CD8-positive, alpha-beta memory T cell (primary cell): ENCODE data around the gene DBNL. TPM values are rescaled to one million over a fixed set of nuclear protein-coding genes. Genes with fewer than 3 reads are reported as not detected.

Source experiments
- CTCF ChIA-PET: fragments of 350-600 bp; sonication (Branson Sonifier 250); formaldehyde crosslinking; loops from one replicate; lab custom pipeline; 2021; ENCODE audit warnings: antibody characterized with exemption; lab: Charles Lee
- POLR2A ChIA-PET: fragments of 350-600 bp; sonication (Branson Sonifier 250); formaldehyde crosslinking; loops from one replicate; lab custom pipeline; 2021; ENCODE audit warnings: antibody characterized with exemption; lab: Charles Lee
- DNase-seq, 5 donors: peaks; one replicate each; pipeline versions ENCODE4 v3.0.0 to v3.0.0-alpha.2; 2020 to 2022; ENCODE audit warnings: mixed read lengths in 1 of 5
- H3K27ac ChIP-seq: one replicate; pipeline ENCODE4 v1.7.0; 2013; ENCODE audit warnings: low read depth, mild to moderate bottlenecking, low read length, moderate library complexity
- H3K27me3 ChIP-seq: 2 replicates; pipeline ENCODE4 v1.7.0; 2013; ENCODE audit warnings: low read length, mild to moderate bottlenecking; ENCODE audit not compliant: insufficient read depth, poor library complexity, severe bottlenecking
- H3K36me3 ChIP-seq: 2 replicates; pipeline ENCODE4 v1.7.0; 2013; ENCODE audit warnings: mild to moderate bottlenecking, low read length, moderate library complexity; ENCODE audit not compliant: insufficient read depth
- H3K4me1 ChIP-seq: 2 replicates; pipeline ENCODE4 v1.7.0; 2013; ENCODE audit warnings: mild to moderate bottlenecking, low read length, moderate library complexity; ENCODE audit not compliant: insufficient read depth
- H3K4me3 ChIP-seq: 2 replicates; pipeline ENCODE4 v1.7.0; 2013; ENCODE audit warnings: mild to moderate bottlenecking, low read length
- H3K9me3 ChIP-seq: 2 replicates; pipeline ENCODE4 v1.7.0; 2013; ENCODE audit warnings: mild to moderate bottlenecking, low read length
- H3K27ac Mint-ChIP-seq, 8 donors: one replicate each; pipeline ENCODE4 v1.8.0; 2020 to 2021; ENCODE audit warnings: mixed read lengths in 8 of 8, mild to moderate bottlenecking in 6 of 8, inconsistent platforms in 3 of 8, moderate library complexity in 3 of 8
- H3K27me3 Mint-ChIP-seq, 2 donors: one replicate each; pipeline ENCODE4 v1.8.0; 2020 to 2021; ENCODE audit warnings: mixed read lengths in 2 of 2, mild to moderate bottlenecking in 1 of 2, moderate library complexity in 1 of 2
- H3K36me3 Mint-ChIP-seq, 3 donors: one replicate each; pipeline ENCODE4 v1.8.0; 2020 to 2021; ENCODE audit warnings: mixed read lengths in 3 of 3, inconsistent platforms in 1 of 3, mild to moderate bottlenecking in 1 of 3
- H3K4me1 Mint-ChIP-seq, 3 donors: one replicate each; pipeline ENCODE4 v1.8.0; 2020 to 2021; ENCODE audit warnings: mixed read lengths in 3 of 3, inconsistent platforms in 1 of 3, mild to moderate bottlenecking in 1 of 3
- H3K4me3 Mint-ChIP-seq, 7 donors: one replicate each; pipeline ENCODE4 v1.8.0; 2020 to 2021; ENCODE audit warnings: mixed read lengths in 7 of 7, mild to moderate bottlenecking in 6 of 7, moderate library complexity in 4 of 7, inconsistent platforms in 2 of 7
- H3K9me3 Mint-ChIP-seq, 5 donors: one replicate each; pipeline ENCODE4 v1.8.0; 2020 to 2022; ENCODE audit warnings: mixed read lengths in 5 of 5, mild to moderate bottlenecking in 3 of 5, moderate library complexity in 2 of 5, inconsistent platforms in 1 of 5
- polyA plus RNA-seq: library from polyadenylated mRNA; unstranded; fragments of 300-500 nt; fragmentation: Illumina TruSeq; gene quantifications from one replicate; pipeline ENCODE4 v1.2.3, GENCODE V29; 2021
- total RNA-seq, 2 experiments: library from RNA; stranded (reverse); gene quantifications; one replicate each; pipeline ENCODE4 v1.2.3, GENCODE V29; 2021

DBNL gene
- total and polyA plus RNA-seq, 3 experiments from 2014 or later, result 144 to 184 (median 154) TPM

DNA sequence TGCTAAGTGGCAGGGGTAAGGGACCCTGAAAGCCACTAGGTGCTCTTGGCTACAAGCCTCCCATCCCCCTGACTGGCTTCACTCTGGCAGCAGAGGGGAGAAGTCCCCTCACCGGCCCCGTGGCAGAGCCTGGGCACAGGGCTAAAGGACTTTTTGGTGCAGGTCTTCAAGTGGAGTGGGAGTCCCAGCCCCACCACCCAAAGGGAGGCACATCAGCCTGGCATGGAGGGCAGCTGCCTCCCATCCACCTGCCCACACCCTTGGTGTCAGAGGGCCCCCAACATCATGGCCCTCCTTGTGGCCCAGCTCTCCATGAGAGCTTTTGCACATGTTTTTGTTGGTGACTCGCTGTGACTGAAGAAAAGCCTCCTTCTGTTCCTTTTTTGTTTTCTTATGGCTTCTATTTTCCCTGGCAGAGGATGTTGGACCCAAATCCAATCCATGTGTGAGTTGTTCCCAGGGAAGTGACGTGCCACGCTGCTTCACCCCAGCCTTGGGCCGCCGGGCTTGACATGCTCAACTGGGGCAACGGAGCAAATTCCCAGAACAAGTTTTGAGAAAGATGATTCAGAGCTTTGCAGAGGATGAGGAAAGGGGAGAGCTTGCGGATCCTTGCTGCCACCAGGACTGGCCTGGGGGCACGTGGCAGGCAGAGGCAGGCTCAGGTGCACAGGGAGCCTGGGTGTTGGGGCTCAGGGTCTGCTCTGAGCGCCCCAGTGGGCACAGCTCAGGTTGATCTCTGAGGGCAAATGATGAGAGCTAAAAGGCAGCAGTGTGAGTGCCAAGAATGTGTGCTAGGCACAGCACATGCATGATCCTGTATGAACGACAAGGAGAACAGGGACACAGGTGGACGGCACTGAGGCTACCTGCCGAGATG lies 57.7 kb downstream of the DBNL start:
- no peak for DNase-seq
- CTCF ChIA-PET, result no interaction called here

DNA sequence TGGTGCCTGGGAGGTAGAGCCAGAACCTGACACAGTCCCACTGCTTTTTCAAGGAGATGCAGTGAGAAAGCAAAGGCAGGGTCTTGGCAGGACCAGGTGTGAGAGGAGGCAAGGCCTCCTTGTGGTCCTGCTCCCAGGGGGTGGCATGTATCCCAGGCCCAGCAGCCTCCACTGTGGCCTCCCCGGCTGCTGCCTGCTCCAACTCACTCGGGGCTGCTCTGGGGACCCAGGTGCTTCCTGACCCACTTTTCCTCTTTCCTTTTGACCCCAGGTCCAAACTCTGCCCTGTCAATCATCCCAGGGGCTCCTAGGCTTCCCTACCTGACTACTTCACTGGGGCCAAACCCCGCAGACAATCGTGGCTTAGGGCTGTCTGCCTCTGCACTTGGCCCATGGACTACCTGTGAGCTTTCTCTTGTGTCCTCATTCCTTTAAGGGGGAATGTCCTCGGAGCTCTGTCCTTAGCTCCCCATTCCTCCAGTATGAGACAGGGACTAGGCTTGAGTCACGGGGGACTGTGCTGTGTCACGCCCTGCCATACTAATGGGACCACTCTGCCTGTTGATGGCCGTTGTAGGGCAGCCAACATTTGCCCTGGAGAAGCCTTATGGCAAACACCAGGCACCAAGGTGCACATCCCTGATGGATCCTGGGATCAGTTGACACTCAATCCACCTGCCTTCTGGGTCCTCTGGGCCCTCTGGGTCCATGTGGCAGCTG lies 58.5 kb downstream of the DBNL start:
- Histone ChIP-seq H3K9me3 (no peaks in the 10 kb centered on the region), H3K27me3 (peaks cover 3% of the 10 kb centered on the region), H3K27ac (no peak overlapping the region)

More for the DNA sequence above, 57.7 kb downstream of the DBNL start:
- peaks cover 3% of the 10 kb centered on the region for H3K27me3 ChIP-seq
- no peaks in the 10 kb centered on the region for H3K36me3 Mint-ChIP-seq
- H3K4me1 ChIP-seq, result peaks cover 11% of the 10 kb centered on the region
- H3K27ac Mint-ChIP-seq, result no peak overlapping the region
- H3K4me3 Mint-ChIP-seq, result peak overlapping the region in 2 of 7 donors; percentile 58 to 67
- POLR2A ChIA-PET, result no interaction called here
- no peaks in the 10 kb centered on the region for H3K9me3 Mint-ChIP-seq
- no peak overlapping the region for H3K4me3 ChIP-seq
- H3K27me3 Mint-ChIP-seq, result peaks cover 25 to 34% of the 10 kb centered on the region in 2 donors
- no peak overlapping the region for H3K27ac ChIP-seq
- H3K36me3 ChIP-seq, result no peaks in the 10 kb centered on the region
- H3K4me1 Mint-ChIP-seq, result peaks cover 8 to 17% (median 11%) of the 10 kb centered on the region in 3 donors
- no peaks in the 10 kb centered on the region for H3K9me3 ChIP-seq

GRCh38 chr7:44103566-44103922 lies 59.0 kb downstream of the DBNL start:
- ChIA-PET CTCF (no interaction called here), POLR2A (no interaction called here)
- H3K4me3 Mint-ChIP-seq, result peak overlapping the region in 6 of 7 donors; percentile 31 to 67 (median 52)
- H3K27me3 Mint-ChIP-seq, result peaks cover 25 to 38% of the 10 kb centered on the region in 2 donors
- H3K36me3 Mint-ChIP-seq, result no peaks in the 10 kb centered on the region
- Histone ChIP-seq H3K4me3 (no peak overlapping the region), H3K27ac (no peak overlapping the region), H3K4me1 (peaks cover 11% of the 10 kb centered on the region), H3K36me3 (no peaks in the 10 kb centered on the region), H3K27me3 (peaks cover 3% of the 10 kb centered on the region), H3K9me3 (no peaks in the 10 kb centered on the region)
- DNase-seq, result no peak
- H3K27ac Mint-ChIP-seq, result peak overlapping the region in 1 of 8 donors; percentile 68
- H3K4me1 Mint-ChIP-seq, result peaks cover 8 to 17% (median 11%) of the 10 kb centered on the region in 3 donors
- no peaks in the 10 kb centered on the region for H3K9me3 Mint-ChIP-seq

More for the DNA sequence above, 58.5 kb downstream of the DBNL start:
- ChIA-PET CTCF (no interaction called here), POLR2A (no interaction called here)
- no peaks in the 10 kb centered on the region for H3K36me3 ChIP-seq
- H3K9me3 Mint-ChIP-seq, result no peaks in the 10 kb centered on the region
- H3K4me1 Mint-ChIP-seq, result peaks cover 8 to 17% (median 11%) of the 10 kb centered on the region in 3 donors
- H3K27ac Mint-ChIP-seq, result peak overlapping the region in 1 of 8 donors; percentile 68
- H3K36me3 Mint-ChIP-seq, result no peaks in the 10 kb centered on the region
- DNase-seq, result no peak
- H3K27me3 Mint-ChIP-seq, result peaks cover 25 to 34% of the 10 kb centered on the region in 2 donors
- no peak overlapping the region for H3K4me3 ChIP-seq
- H3K4me3 Mint-ChIP-seq, result peak overlapping the region in 6 of 7 donors; percentile 31 to 67 (median 52)
- H3K4me1 ChIP-seq, result peaks cover 11% of the 10 kb centered on the region

DNA sequence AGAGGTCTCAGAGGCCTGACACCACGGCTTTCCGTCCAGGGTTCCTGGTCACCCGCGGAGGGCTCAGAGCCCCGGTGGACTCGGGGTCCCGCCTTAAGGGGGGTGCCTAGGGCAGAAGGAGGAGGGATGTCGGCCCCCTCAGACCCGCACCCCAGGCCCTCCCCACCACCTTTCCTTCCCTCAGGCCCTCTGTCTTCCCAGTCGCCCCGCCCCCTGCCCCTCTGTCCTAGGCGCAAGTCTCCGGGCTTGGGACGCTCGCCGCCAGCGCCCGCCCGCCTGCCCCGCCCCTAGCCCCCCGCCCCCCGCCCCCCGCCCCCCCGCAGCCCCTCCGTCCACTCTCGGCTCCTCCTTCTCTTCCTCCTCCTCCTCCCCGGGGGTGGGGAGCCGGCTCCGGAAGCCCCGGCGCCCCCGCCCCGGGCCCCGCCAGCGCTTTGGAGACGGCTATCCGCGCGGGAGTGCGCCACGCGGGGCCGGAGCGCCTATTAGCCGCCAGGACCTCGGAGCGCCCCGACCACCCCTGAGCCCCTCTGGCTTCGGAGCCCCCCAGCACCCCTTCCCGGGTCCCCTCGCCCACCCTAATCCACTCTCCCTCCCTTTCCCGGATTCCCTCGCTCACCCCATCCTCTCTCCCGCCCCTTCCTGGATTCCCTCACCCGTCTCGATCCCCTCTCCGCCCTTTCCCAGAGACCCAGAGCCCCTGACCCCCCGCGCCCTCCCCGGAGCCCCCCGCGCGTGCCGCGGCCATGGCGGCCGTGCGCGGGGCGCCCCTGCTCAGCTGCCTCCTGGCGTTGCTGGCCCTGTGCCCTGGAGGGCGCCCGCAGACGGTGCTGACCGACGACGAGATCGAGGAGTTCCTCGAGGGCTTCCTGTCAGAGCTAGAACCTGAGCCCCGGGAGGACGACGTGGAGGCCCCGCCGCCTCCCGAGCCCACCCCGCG lies 59.7 kb downstream of the DBNL start, which contains the start of gene AEBP1:
Gene AEBP1 (plus strand): TSS at position 423 of the 937 bp plus-strand sequence. CDS start 321 bp downstream, at position 744.
- Histone ChIP-seq H3K4me1 (peaks cover 11% of the 10 kb centered on the region), H3K36me3 (no peaks in the 10 kb centered on the region), H3K27ac (no peak within 1 kb of the TSS), H3K27me3 (peaks cover 3% of the 10 kb centered on the region), H3K4me3 (peak within 1 kb of the TSS; percentile 37), H3K9me3 (no peaks in the 10 kb centered on the region)
- Mint-ChIP-seq H3K36me3 (no peaks in the 10 kb centered on the region), H3K4me3 (peak within 1 kb of the TSS; percentile 66 to 79 (median 71)), H3K27me3 (peaks cover 25 to 38% of the 10 kb centered on the region in 2 donors), H3K27ac (peak within 1 kb of the TSS in 3 of 8 donors; percentile 24 to 68 (median 59)), H3K9me3 (no peaks in the 10 kb centered on the region), H3K4me1 (peaks cover 8 to 17% (median 11%) of the 10 kb centered on the region in 3 donors)
- peak in 2 of 5 donors; percentile 16 to 40 for DNase-seq
- ChIA-PET CTCF (no interaction called here), POLR2A (no interaction called here)

GRCh38 chr7:44104860-44105771 lies 60.6 kb downstream of the DBNL start:
- Mint-ChIP-seq H3K4me3 (peak overlapping the region; percentile 37 to 79 (median 71)), H3K27ac (peak overlapping the region in 4 of 8 donors; percentile 59 to 78 (median 61)), H3K4me1 (peaks cover 8 to 17% (median 11%) of the 10 kb centered on the region in 3 donors), H3K9me3 (no peaks in the 10 kb centered on the region), H3K36me3 (no peaks in the 10 kb centered on the region), H3K27me3 (peaks cover 22 to 38% of the 10 kb centered on the region in 2 donors)
- Histone ChIP-seq H3K9me3 (no peaks in the 10 kb centered on the region), H3K4me3 (peak overlapping the region; percentile 37), H3K27me3 (peaks cover 3% of the 10 kb centered on the region), H3K4me1 (peaks cover 11% of the 10 kb centered on the region), H3K36me3 (no peaks in the 10 kb centered on the region), H3K27ac (no peak overlapping the region)
- peak in 1 of 5 donors; percentile 16 for DNase-seq
- CTCF ChIA-PET, result no interaction called here
- POLR2A ChIA-PET, result no interaction called here

GRCh38 chr7:44105832-44106231 lies 61.3 kb downstream of the DBNL start:
- H3K27me3 Mint-ChIP-seq, result peaks cover 22 to 38% of the 10 kb centered on the region in 2 donors
- POLR2A ChIA-PET, result no interaction called here
- Histone ChIP-seq H3K4me1 (peaks cover 11% of the 10 kb centered on the region), H3K27ac (no peak overlapping the region), H3K9me3 (no peaks in the 10 kb centered on the region), H3K4me3 (no peak overlapping the region), H3K36me3 (no peaks in the 10 kb centered on the region), H3K27me3 (peaks cover 3% of the 10 kb centered on the region)
- peak overlapping the region; percentile 37 to 76 (median 49) for H3K4me3 Mint-ChIP-seq
- no peaks in the 10 kb centered on the region for H3K9me3 Mint-ChIP-seq
- peak overlapping the region in 4 of 8 donors; percentile 39 to 78 (median 61) for H3K27ac Mint-ChIP-seq
- H3K4me1 Mint-ChIP-seq, result peaks cover 8 to 17% (median 11%) of the 10 kb centered on the region in 3 donors
- DNase-seq, result no peak
- CTCF ChIA-PET, result no interaction called here
- no peaks in the 10 kb centered on the region for H3K36me3 Mint-ChIP-seq
